Muscle of leg (tissue), 11 donors: Measurements from ENCODE around the gene TNFRSF21. TPM values are rescaled to one million over a fixed set of nuclear protein-coding genes. Genes with fewer than 3 reads are reported as not detected.

Source experiments
- DNase-seq: peaks from one replicate; pipeline ENCODE4 v3.0.0; 2013
- H3K27ac ChIP-seq: one replicate; pipeline ENCODE4 v1.5.1; 2013; ENCODE audit warnings: mild to moderate bottlenecking, low read length, control low read depth
- H3K27me3 ChIP-seq: one replicate; pipeline ENCODE4 v1.6.1; 2013; ENCODE audit warnings: low read length; ENCODE audit not compliant: control insufficient read depth, insufficient read depth
- H3K36me3 ChIP-seq: one replicate; pipeline ENCODE4 v1.6.1; 2013; ENCODE audit warnings: low read length; ENCODE audit not compliant: control insufficient read depth, insufficient read depth
- H3K4me1 ChIP-seq: one replicate; pipeline ENCODE4 v1.6.1; 2013; ENCODE audit warnings: low read length; ENCODE audit not compliant: control insufficient read depth, insufficient read depth
- H3K4me3 ChIP-seq: one replicate; pipeline ENCODE4 v1.5.1; 2013; ENCODE audit warnings: low read length, control low read depth
- H3K9me3 ChIP-seq: replicated peaks from 2 replicates; pipeline ENCODE4 v1.6.1; 2013; ENCODE audit warnings: low read depth, low read length; ENCODE audit not compliant: control insufficient read depth
- WGBS: methylation state at CpG from one replicate; pipeline ENCODE4 v1.1.5; 2013; ENCODE audit warnings: missing lambda C conversion rate; ENCODE audit not compliant: insufficient coverage; 5-methylcytosine and 5-hydroxymethylcytosine counted together
- polyA plus RNA-seq, 8 donors: library from polyadenylated mRNA; unstranded; fragments of 120-200 nt; gene quantifications; one replicate each; pipeline versions ENCODE4 v1.2.1 to v1.2.3, GENCODE V29; 2013; ENCODE audit warnings: inconsistent platforms in 1 of 8, low replicate concordance in 1 of 8; ENCODE audit not compliant: insufficient read length in 8 of 8, insufficient read depth in 1 of 8
- total RNA-seq: library from RNA; stranded (reverse); fragments of 120-200 nt; gene quantifications from one replicate; pipeline ENCODE4 v1.2.4, GENCODE V29; 2013

Gene TNFRSF21
- total and polyA plus RNA-seq, 9 donors: 10.2 to 27.9 (median 23.2) TPM

- Histone ChIP-seq H3K4me3 (no peak overlapping the region), H3K4me1 (no peaks in the 10 kb centered on the region), H3K27me3 (no peaks in the 10 kb centered on the region), H3K36me3 (peaks cover 2% of the 10 kb centered on the region), H3K27ac (no peak overlapping the region), H3K9me3 (no peaks in the 10 kb centered on the region)
- DNase-seq: no peak
- WGBS: no CpG with 5 or more reads among the region's 2 CpGs
These were observed 16.8 kb downstream of the TNFRSF21 start for GRCh38 chr6:47292944-47293343.

- Histone ChIP-seq H3K27ac (no peak overlapping the region), H3K4me1 (no peaks in the 10 kb centered on the region), H3K36me3 (peaks cover 2% of the 10 kb centered on the region), H3K27me3 (no peaks in the 10 kb centered on the region), H3K4me3 (no peak overlapping the region), H3K9me3 (no peaks in the 10 kb centered on the region)
- DNase-seq: no peak
- 92% methylated on average over 2 of the region's 4 CpGs for WGBS
These were observed 17.7 kb downstream of the TNFRSF21 start for GRCh38 chr6:47292027-47292426.

- H3K27me3 ChIP-seq: no peaks in the 10 kb centered on the region
- no peaks in the 10 kb centered on the region for H3K9me3 ChIP-seq
- H3K36me3 ChIP-seq: peaks cover 5% of the 10 kb centered on the region
- H3K4me1 ChIP-seq: no peaks in the 10 kb centered on the region
- no peak overlapping the region for H3K27ac ChIP-seq
- 83% methylated on average over 1 of the region's 7 CpGs for WGBS
- DNase-seq: no peak
- no peak overlapping the region for H3K4me3 ChIP-seq
These were observed 19.4 kb downstream of the TNFRSF21 start for GRCh38 chr6:47290124-47290834.

GRCh38 chr6:47288267-47289090 is 21.2 kb downstream of the TNFRSF21 start:
- no peaks in the 10 kb centered on the region for H3K4me1 ChIP-seq
- DNase-seq: no peak
- H3K9me3 ChIP-seq: no peaks in the 10 kb centered on the region
- H3K27me3 ChIP-seq: no peaks in the 10 kb centered on the region
- no peak overlapping the region for H3K27ac ChIP-seq
- no peak overlapping the region for H3K4me3 ChIP-seq
- 93% methylated on average over 3 of the region's 7 CpGs for WGBS
- H3K36me3 ChIP-seq: peaks cover 14% of the 10 kb centered on the region

GRCh38 chr6:47286301-47286700 is 23.4 kb downstream of the TNFRSF21 start:
- no peaks in the 10 kb centered on the region for H3K27me3 ChIP-seq
- H3K4me3 ChIP-seq: no peak overlapping the region
- no peak for DNase-seq
- H3K9me3 ChIP-seq: no peaks in the 10 kb centered on the region
- 95% methylated on average over 6 of the region's 7 CpGs for WGBS
- H3K36me3 ChIP-seq: peaks cover 14% of the 10 kb centered on the region
- H3K27ac ChIP-seq: no peak overlapping the region
- H3K4me1 ChIP-seq: no peaks in the 10 kb centered on the region

- no peaks in the 10 kb centered on the region for H3K27me3 ChIP-seq
- 95% methylated on average over 3 of the region's 7 CpGs for WGBS
- no peak overlapping the region for H3K27ac ChIP-seq
- no peak for DNase-seq
- peaks cover 14% of the 10 kb centered on the region for H3K36me3 ChIP-seq
- no peaks in the 10 kb centered on the region for H3K9me3 ChIP-seq
- H3K4me1 ChIP-seq: no peaks in the 10 kb centered on the region
- no peak overlapping the region for H3K4me3 ChIP-seq
These were observed 25.7 kb downstream of the TNFRSF21 start for GRCh38 chr6:47283993-47284392.

GRCh38 chr6:47278545-47278944 is 31.2 kb downstream of the TNFRSF21 start:
- no peaks in the 10 kb centered on the region for H3K4me1 ChIP-seq
- peaks cover 4% of the 10 kb centered on the region for H3K36me3 ChIP-seq
- 100% methylated on average over 2 of the region's 3 CpGs for WGBS
- no peak overlapping the region for H3K27ac ChIP-seq
- no peaks in the 10 kb centered on the region for H3K9me3 ChIP-seq
- no peak overlapping the region for H3K4me3 ChIP-seq
- DNase-seq: no peak
- no peaks in the 10 kb centered on the region for H3K27me3 ChIP-seq

- peaks cover 4% of the 10 kb centered on the region for H3K36me3 ChIP-seq
- H3K9me3 ChIP-seq: no peaks in the 10 kb centered on the region
- H3K27ac ChIP-seq: no peak overlapping the region
- DNase-seq: no peak
- no peak overlapping the region for H3K4me3 ChIP-seq
- 59% methylated on average over 2 of the region's 4 CpGs for WGBS
- no peaks in the 10 kb centered on the region for H3K27me3 ChIP-seq
- H3K4me1 ChIP-seq: no peaks in the 10 kb centered on the region
These were observed 32.0 kb downstream of the TNFRSF21 start for GRCh38 chr6:47277702-47278101.

GRCh38 chr6:47276377-47276776 is 33.3 kb downstream of the TNFRSF21 start:
- Histone ChIP-seq H3K4me3 (no peak overlapping the region), H3K4me1 (no peaks in the 10 kb centered on the region), H3K27me3 (no peaks in the 10 kb centered on the region), H3K36me3 (peaks cover 4% of the 10 kb centered on the region), H3K27ac (no peak overlapping the region), H3K9me3 (no peaks in the 10 kb centered on the region)
- no peak for DNase-seq
- WGBS: 43% methylated on average over 1 of the region's 3 CpGs

GRCh38 chr6:47275640-47276039 is 34.1 kb downstream of the TNFRSF21 start:
- WGBS: 94% methylated on average over 2 of the region's 2 CpGs

More at GRCh38 chr6:47275640-47276039, 34.1 kb downstream of the TNFRSF21 start:
- no peaks in the 10 kb centered on the region for H3K27me3 ChIP-seq
- no peak overlapping the region for H3K4me3 ChIP-seq
- H3K27ac ChIP-seq: no peak overlapping the region
- no peak for DNase-seq
- H3K36me3 ChIP-seq: peaks cover 4% of the 10 kb centered on the region
- no peaks in the 10 kb centered on the region for H3K9me3 ChIP-seq
- H3K4me1 ChIP-seq: no peaks in the 10 kb centered on the region
